WTC11 (cell line): ENCODE data around the gene CCDC60. TPM values are rescaled to one million over a fixed set of nuclear protein-coding genes. Genes with fewer than 3 reads are reported as not detected.

Experiments used
- ATAC-seq: fragments of 200-7000 bp; cut with Tn5 transposase; 2 replicates; pipeline ENCODE4 v1.10.0; 2021; ENCODE audit warnings: mild to moderate bottlenecking, moderate library complexity
- CTCF ChIA-PET: fragments of 300-600 bp; sonication (Branson Sonifier 250); formaldehyde crosslinking; loops from one replicate; lab custom pipeline; 2021; ENCODE audit warnings: antibody characterized with exemption; lab: Charles Lee
- POLR2A ChIA-PET: fragments of 350-600 bp; sonication (Branson Sonifier 250); formaldehyde crosslinking; loops from one replicate; lab custom pipeline; 2021; ENCODE audit warnings: antibody characterized with exemption; lab: Charles Lee
- DNase-seq: peaks from one replicate; pipeline ENCODE4 v3.0.0; 2021; ENCODE audit warnings: low spot score
- H3K27ac Mint-ChIP-seq: 2 replicates; pipeline ENCODE4 v1.8.0; 2021; ENCODE audit warnings: mixed read lengths
- H3K27me3 Mint-ChIP-seq: 2 replicates; pipeline ENCODE4 v1.8.0; 2021; ENCODE audit warnings: low read depth, mild to moderate bottlenecking, moderate library complexity, mixed read lengths
- H3K36me3 Mint-ChIP-seq: 2 replicates; pipeline ENCODE4 v1.8.0; 2021; ENCODE audit warnings: mixed read lengths
- H3K4me1 Mint-ChIP-seq: 2 replicates; pipeline ENCODE4 v1.8.0; 2022; ENCODE audit warnings: mixed read lengths
- H3K4me3 Mint-ChIP-seq: 2 replicates; pipeline ENCODE4 v1.8.0; 2021; ENCODE audit warnings: mild to moderate bottlenecking, moderate library complexity, mixed read lengths
- H3K9me3 Mint-ChIP-seq: 2 replicates; pipeline ENCODE4 v1.8.0; 2021; ENCODE audit warnings: mixed read lengths
- AR ChIP-seq: fragments of 250-450 bp; sonication (Bioruptor Pico); IDR thresholded peaks from 2 replicates; pipeline ENCODE4 v1.9.0; 2021; ENCODE audit warnings: mild to moderate bottlenecking
- ARID4B ChIP-seq: sonication (generic); formaldehyde crosslinking; IDR thresholded peaks from 2 replicates; pipeline ENCODE4 v1.8.0; 2023; ENCODE audit warnings: missing genetic modification reagents, mild to moderate bottlenecking, borderline replicate concordance
- CBFB ChIP-seq: sonication (generic); formaldehyde crosslinking; IDR thresholded peaks from 2 replicates; pipeline ENCODE4 v1.8.1; 2022; ENCODE audit warnings: mild to moderate bottlenecking, low read depth, missing genetic modification reagents
- CREB1 ChIP-seq: sonication (generic); formaldehyde crosslinking; IDR thresholded peaks from 2 replicates; pipeline ENCODE4 v1.8.0; 2023; ENCODE audit warnings: mild to moderate bottlenecking, missing genetic modification reagents
- EMX1 ChIP-seq: fragments of 250-450 bp; sonication (Bioruptor Pico); IDR thresholded peaks from 2 replicates; pipeline ENCODE4 v1.8.0; 2021; ENCODE audit warnings: mild to moderate bottlenecking
- ERG ChIP-seq: fragments of 250-450 bp; sonication (Bioruptor Pico); IDR thresholded peaks from 2 replicates; pipeline ENCODE4 v1.8.0; 2021; ENCODE audit warnings: mild to moderate bottlenecking
- FOXP4 ChIP-seq: sonication (generic); formaldehyde crosslinking; IDR thresholded peaks from 2 replicates; pipeline ENCODE4 v1.8.0; 2022; ENCODE audit warnings: mild to moderate bottlenecking, missing genetic modification reagents
- HMGA2 ChIP-seq: fragments of 250-450 bp; sonication (Bioruptor Pico); IDR thresholded peaks from 2 replicates; pipeline ENCODE4 v1.4.0; 2021; ENCODE audit warnings: mild to moderate bottlenecking, moderate library complexity
- HMGXB4 ChIP-seq: sonication (generic); formaldehyde crosslinking; IDR thresholded peaks from 2 replicates; pipeline ENCODE4 v1.8.1; 2023; ENCODE audit warnings: mild to moderate bottlenecking, moderate library complexity, missing genetic modification reagents
- IRF1 ChIP-seq: sonication (generic); formaldehyde crosslinking; IDR thresholded peaks from 2 replicates; pipeline ENCODE4 v1.8.0; 2023; ENCODE audit warnings: missing genetic modification reagents
- NR1H2 ChIP-seq: sonication (generic); formaldehyde crosslinking; IDR thresholded peaks from 2 replicates; pipeline ENCODE4 v1.9.0; 2021; ENCODE audit warnings: mild to moderate bottlenecking, moderate library complexity, missing genetic modification reagents
- NR2C2 ChIP-seq: sonication (generic); formaldehyde crosslinking; IDR thresholded peaks from 2 replicates; pipeline ENCODE4 v1.8.0; 2022; ENCODE audit warnings: mild to moderate bottlenecking, missing genetic modification reagents
- PRRX2 ChIP-seq: fragments of 250-450 bp; sonication (Bioruptor Pico); IDR thresholded peaks from 2 replicates; pipeline ENCODE4 v1.8.0; 2021; ENCODE audit warnings: mild to moderate bottlenecking
- SP1 ChIP-seq: sonication (generic); formaldehyde crosslinking; conservative IDR thresholded peaks from 2 replicates; pipeline ENCODE4 v1.8.1; 2022; ENCODE audit warnings: missing genetic modification reagents
- TEAD1 ChIP-seq: sonication (generic); formaldehyde crosslinking; IDR thresholded peaks from 2 replicates; pipeline ENCODE4 v1.8.0; 2022; ENCODE audit warnings: mild to moderate bottlenecking, missing genetic modification reagents
- TP53 ChIP-seq: sonication (generic); formaldehyde crosslinking; IDR thresholded peaks from 2 replicates; pipeline ENCODE4 v1.8.1; 2023; ENCODE audit warnings: mild to moderate bottlenecking, missing genetic modification reagents
- USF2 ChIP-seq: sonication (generic); formaldehyde crosslinking; IDR thresholded peaks from 2 replicates; pipeline ENCODE4 v1.8.1; 2023; ENCODE audit warnings: mild to moderate bottlenecking, missing genetic modification reagents, moderate library complexity
- ZNF121 ChIP-seq: sonication (generic); formaldehyde crosslinking; IDR thresholded peaks from 2 replicates; pipeline ENCODE4 v1.8.0; 2023; ENCODE audit warnings: missing genetic modification reagents
- ZNF219 ChIP-seq: sonication (generic); formaldehyde crosslinking; IDR thresholded peaks from 2 replicates; pipeline ENCODE4 v1.8.0; 2023; ENCODE audit warnings: missing genetic modification reagents, mild to moderate bottlenecking, borderline replicate concordance
- ZNF263 ChIP-seq: sonication (generic); formaldehyde crosslinking; IDR thresholded peaks from 2 replicates; pipeline ENCODE4 v1.8.1; 2022; ENCODE audit warnings: low read depth, mild to moderate bottlenecking, moderate library complexity, missing genetic modification reagents
- ZNF416 ChIP-seq: fragments of 250-450 bp; sonication (Bioruptor Pico); IDR thresholded peaks from 2 replicates; pipeline ENCODE4 v1.9.0; 2021; ENCODE audit warnings: mild to moderate bottlenecking, inconsistent platforms
- total RNA-seq: library from RNA; stranded (reverse); gene quantifications from 3 replicates; pipeline ENCODE4 v1.2.3, GENCODE V29; 2021

The CCDC60 gene
- total RNA-seq, 1 experiment from 2014 or later: 1.1 TPM

GRCh38 chr12:119491814-119492213 lies 157.3 kb downstream of the CCDC60 start (continued):
- no peak for TF ChIP-seq EMX1 (CRISPR knock-in tag)
- no peak for TF ChIP-seq AR
- no peak for TF ChIP-seq HMGXB4 (CRISPR knock-in tag)
- TF ChIP-seq ZNF121: no peak
- TF ChIP-seq ZNF416 (CRISPR knock-in tag): no peak
- TF ChIP-seq NR1H2: no peak
- no peak for TF ChIP-seq NR2C2 (CRISPR knock-in tag)
- no peak for TF ChIP-seq SP1 (CRISPR knock-in tag)
- TF ChIP-seq CBFB (CRISPR knock-in tag): no peak
- TF ChIP-seq ZNF263: no peak
- TF ChIP-seq ARID4B (CRISPR knock-in tag): no peak

GRCh38 chr12:119500209-119500608 lies 165.7 kb downstream of the CCDC60 start:
- Mint-ChIP-seq H3K9me3 (peaks cover 3% of the 10 kb centered on the region; the same call in 1 of the 2 replicates), H3K4me3 (no peak overlapping the region), H3K27me3 (no peaks in the 10 kb centered on the region; the same call in 1 of the 2 replicates), H3K4me1 (peaks cover 40% of the 10 kb centered on the region), H3K27ac (no peak overlapping the region), H3K36me3 (no peaks in the 10 kb centered on the region)
- ATAC-seq: no peak
- ChIA-PET CTCF (interaction anchor here (0.8 to 1.3 kb wide), 2 partner anchors 45 to 143 kb away, joined by 3 read pairs; no protein-coding TSS in a partner anchor), POLR2A (interaction anchor here (0.6 kb wide), 1 partner anchor 20 kb away, joined by 3 read pairs; no protein-coding TSS in a partner anchor)
- DNase-seq: no peak
- no peak for TF ChIP-seq CREB1
- no peak for TF ChIP-seq TEAD1 (CRISPR knock-in tag)
- no peak for TF ChIP-seq TP53 (CRISPR knock-in tag)
- no peak for TF ChIP-seq NR1H2
- no peak for TF ChIP-seq HMGA2 (CRISPR knock-in tag)
- TF ChIP-seq ERG: no peak
- no peak for TF ChIP-seq USF2
- TF ChIP-seq FOXP4 (CRISPR knock-in tag): no peak
- TF ChIP-seq PRRX2 (CRISPR knock-in tag): no peak
- TF ChIP-seq ZNF263: no peak
- no peak for TF ChIP-seq IRF1 (CRISPR knock-in tag)
- no peak for TF ChIP-seq ZNF219 (CRISPR knock-in tag)
- TF ChIP-seq EMX1 (CRISPR knock-in tag): no peak
- TF ChIP-seq HMGXB4 (CRISPR knock-in tag): no peak
